T47D (cell line): ENCODE measurements around the gene SLMAP.
A peak's percentile ranks its signal among the peaks of the same experiment; 100 is the strongest.

Experiments
- DNase-seq, 2 experiments: peaks; one replicate each; pipeline versions ENCODE4 v3.0.0 to v3.0.0-alpha.2; 2011 to 2012; ENCODE audit warnings: low read depth in 1 of 2, low spot score in 1 of 2
- JUND ChIP-seq: IDR thresholded peaks from 2 replicates; pipeline ENCODE4 v1.6.1; 2012; ENCODE audit warnings: low read depth
- in situ Hi-C: cut with HindIII; loops from 2 replicates; pipeline ENCODE4 v1.10.0; 2016; ENCODE audit warnings: low sequenced_read_pairs, low pct_unique_long_range_greater_than_20kb

The SLMAP gene

DNA sequence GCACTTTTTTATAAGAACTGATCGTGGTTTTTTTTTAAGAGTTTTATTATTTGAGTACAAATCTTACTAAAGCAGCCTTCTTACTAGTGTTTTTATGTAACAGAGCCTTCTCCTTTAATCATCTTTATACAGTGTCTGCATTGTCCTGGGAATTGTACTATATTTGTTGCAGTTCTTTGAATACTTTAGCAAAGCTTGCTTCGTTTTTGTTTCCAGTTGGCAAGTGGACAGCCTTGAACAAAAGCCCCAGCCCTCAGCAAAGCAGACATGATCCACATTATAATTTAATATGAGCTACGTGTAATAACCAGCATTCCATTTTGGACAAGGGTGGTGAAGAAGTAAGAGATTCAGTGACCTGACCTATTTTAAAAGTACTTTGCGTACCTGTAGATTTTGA lies 139.9 kb downstream of the SLMAP start:
- in situ Hi-C loops = no loop called here
- TF ChIP-seq JUND = no peak
- DNase-seq = no peak

DNA sequence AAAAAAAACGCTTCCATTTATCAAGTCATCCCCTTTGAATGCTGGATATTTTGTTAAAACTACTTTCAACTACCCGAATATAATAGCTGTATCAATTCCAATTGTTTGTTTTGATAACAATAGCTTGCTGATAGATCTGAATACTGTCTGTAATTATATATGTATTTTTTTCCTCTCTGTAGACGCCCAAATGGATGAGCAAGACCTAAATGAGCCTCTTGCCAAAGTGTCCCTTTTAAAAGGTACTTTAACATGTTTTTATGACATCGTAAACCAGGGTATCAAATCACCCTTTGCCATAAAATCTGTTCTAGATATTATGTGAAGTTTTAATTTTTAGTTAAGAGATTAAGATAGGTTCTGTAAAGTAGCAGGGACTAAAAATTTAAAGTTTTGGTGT lies 140.6 kb downstream of the SLMAP start:
- no peak for TF ChIP-seq JUND
- in situ Hi-C loops = no loop called here
- DNase-seq = no peak

DNA sequence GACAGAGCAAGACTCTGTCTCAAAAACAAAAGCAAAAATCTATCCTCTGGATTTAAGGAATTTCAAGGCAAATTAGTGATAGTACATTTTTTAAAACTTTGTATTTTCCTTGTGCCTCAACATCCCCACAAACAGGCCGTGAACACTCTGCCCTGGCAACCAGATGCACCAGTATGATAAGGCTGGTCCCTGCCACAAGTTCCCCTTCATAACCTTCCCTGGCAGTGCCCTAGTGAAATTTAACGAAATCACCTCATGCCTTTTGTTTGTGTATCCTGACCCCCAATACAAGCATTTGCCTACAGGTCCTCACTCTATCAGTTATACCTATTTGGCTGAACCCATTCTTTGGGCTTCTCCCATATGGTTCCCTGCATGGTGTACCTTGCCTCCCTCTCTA lies 144.7 kb downstream of the SLMAP start:
- in situ Hi-C loops = no loop called here
- DNase-seq = no peak
- no peak for TF ChIP-seq JUND

- in situ Hi-C loops = no loop called here
- DNase-seq = no peak
- TF ChIP-seq JUND = no peak
Observed at GRCh38 chr3:57903124-57903890, 147.2 kb downstream of the SLMAP start.

GRCh38 chr3:57910990-57911389 lies 154.9 kb downstream of the SLMAP start:
- in situ Hi-C loops = no loop called here
- peak in 1 of 2 experiments; percentile 27 for DNase-seq

DNA sequence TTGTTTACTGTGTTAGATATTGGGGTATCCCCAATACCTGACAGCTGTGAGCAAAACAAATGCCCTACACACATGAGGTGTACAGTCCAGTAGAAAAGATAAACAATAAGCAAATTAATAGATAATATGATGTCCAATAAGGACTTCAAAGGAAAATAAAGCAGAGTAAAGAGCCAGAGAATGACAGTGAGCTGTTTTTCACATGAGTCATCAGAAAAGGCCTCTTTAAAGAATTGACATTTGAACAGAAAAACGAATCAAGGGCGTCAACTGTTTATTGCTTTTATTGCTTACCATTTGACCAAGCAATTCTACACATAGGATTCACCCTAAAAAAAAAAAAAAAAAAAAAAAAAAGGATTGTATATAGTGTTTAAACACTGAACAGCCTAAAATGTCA lies 155.5 kb downstream of the SLMAP start:
- in situ Hi-C loops = no loop called here
- DNase-seq = no peak
- no peak for TF ChIP-seq JUND

More at GRCh38 chr3:57910990-57911389, 154.9 kb downstream of the SLMAP start:
- no peak for TF ChIP-seq JUND

DNA sequence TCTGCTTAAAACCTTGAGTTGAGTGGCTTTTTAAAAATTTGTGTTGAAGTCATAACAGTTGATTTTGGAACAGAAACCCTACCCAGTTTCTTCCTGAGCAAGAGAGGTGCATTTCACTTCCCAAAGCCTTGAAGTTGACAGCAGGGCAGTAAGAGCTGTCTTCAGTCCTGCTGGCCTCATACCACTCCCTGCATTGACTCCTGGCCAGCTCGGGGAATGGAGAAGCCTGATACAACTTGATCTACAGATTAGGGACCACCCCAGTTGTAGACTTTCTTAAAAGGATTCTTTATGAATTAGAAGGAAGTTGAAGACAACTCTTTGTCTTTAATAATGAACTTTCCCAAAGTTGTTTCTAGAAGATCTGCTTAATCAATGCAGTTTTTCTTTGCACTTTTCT lies 161.5 kb downstream of the SLMAP start:
- in situ Hi-C loops = no loop called here
- no peak for TF ChIP-seq JUND
- no peak for DNase-seq

DNA sequence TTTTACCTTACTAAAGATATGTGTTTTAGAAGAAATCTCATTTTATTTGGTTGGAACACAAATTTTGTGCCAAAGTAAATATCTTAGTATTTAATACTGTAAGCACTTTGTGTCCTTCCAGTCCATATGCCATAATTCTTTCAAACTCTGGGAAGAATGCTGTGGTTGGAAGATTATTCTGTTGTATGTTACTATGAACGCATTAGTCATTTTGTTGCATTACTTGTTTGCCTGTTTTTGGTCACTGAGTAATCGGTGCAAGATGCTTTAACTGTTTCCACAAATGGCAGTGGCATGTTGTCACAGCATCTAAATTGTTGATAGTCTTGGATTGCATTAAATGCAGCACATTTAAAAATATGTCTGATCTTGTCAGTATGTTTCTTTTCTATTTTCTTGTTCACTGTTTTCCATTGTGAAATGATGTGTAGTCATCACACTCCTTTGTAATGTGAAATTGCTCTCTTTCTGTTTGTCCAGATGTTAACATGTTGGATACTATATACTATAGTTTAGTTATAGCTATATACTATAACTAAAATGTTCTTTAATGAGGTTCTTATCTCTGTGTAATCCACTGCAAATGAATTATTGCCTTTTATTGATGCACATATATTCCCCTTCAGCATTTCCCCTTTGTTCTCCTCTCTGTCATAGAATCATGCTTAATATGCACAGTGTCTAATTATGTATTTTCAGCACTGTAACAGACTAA lies 162.2 kb downstream of the SLMAP start:
- in situ Hi-C loops = no loop called here

GRCh38 chr3:57919987-57920386 lies 163.9 kb downstream of the SLMAP start:
- in situ Hi-C loops = no loop called here
- TF ChIP-seq JUND = no peak
- no peak for DNase-seq

More for the DNA sequence above, 162.2 kb downstream of the SLMAP start:
- no peak for TF ChIP-seq JUND
- DNase-seq = no peak

GRCh38 chr3:57923101-57923500 lies 167.0 kb downstream of the SLMAP start:
- no peak for TF ChIP-seq JUND

GRCh38 chr3:57923752-57924151 lies 167.6 kb downstream of the SLMAP start:
- TF ChIP-seq JUND = no peak
- in situ Hi-C loops = no loop called here
- DNase-seq = no peak

More at GRCh38 chr3:57923101-57923500, 167.0 kb downstream of the SLMAP start:
- DNase-seq = no peak
- in situ Hi-C loops = no loop called here

DNA sequence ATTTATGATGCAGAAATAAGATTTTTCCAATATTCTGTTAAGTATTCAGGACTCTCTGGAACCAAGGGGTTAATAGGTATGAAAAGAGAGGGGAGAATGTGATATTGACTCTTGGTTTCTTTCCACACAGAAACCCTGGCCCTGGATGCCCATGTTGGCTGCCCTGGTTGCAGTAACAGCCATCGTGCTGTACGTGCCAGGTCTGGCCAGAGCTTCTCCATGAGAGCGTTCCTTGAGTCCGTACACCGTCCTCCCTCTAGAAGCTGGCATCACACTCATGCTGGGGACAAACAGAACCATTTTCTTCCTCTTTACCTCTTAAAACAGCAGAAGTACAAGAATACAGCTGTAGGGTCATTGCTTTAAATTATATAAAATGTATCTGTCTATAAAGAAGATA lies 171.1 kb downstream of the SLMAP start:
- TF ChIP-seq JUND = no peak
- DNase-seq = no peak
- in situ Hi-C loops = no loop called here

- in situ Hi-C loops = no loop called here
- no peak for TF ChIP-seq JUND
- no peak for DNase-seq
Observed at GRCh38 chr3:57927916-57928315, 171.8 kb downstream of the SLMAP start.
